GM12892 (cell line): ENCODE data around the gene PLBD2.

Source experiments
- DNase-seq: peaks from one replicate; pipeline ENCODE4 v3.0.0; 2011; ENCODE audit not compliant: insufficient read length
- FAIRE-seq: peaks from 2 replicates; lab custom pipeline; 2011; peaks lifted over from hg19 to GRCh38; lab: Jason Lieb, UNC
- POLR2A ChIP-seq: IDR thresholded peaks from 2 replicates; pipeline ENCODE4 v1.6.1; 2011; ENCODE audit warnings: low read depth, low read length, control low read depth
- POLR2AphosphoS5 ChIP-seq: IDR thresholded peaks from 2 replicates; pipeline ENCODE4 v1.6.1; 2011; ENCODE audit warnings: low read depth, low read length, control low read depth
- TAF1 ChIP-seq: IDR thresholded peaks from 2 replicates; pipeline ENCODE4 v1.6.1; 2011; ENCODE audit warnings: low read depth, mild to moderate bottlenecking, control low read depth, low read length, borderline replicate concordance

PLBD2 gene

DNA sequence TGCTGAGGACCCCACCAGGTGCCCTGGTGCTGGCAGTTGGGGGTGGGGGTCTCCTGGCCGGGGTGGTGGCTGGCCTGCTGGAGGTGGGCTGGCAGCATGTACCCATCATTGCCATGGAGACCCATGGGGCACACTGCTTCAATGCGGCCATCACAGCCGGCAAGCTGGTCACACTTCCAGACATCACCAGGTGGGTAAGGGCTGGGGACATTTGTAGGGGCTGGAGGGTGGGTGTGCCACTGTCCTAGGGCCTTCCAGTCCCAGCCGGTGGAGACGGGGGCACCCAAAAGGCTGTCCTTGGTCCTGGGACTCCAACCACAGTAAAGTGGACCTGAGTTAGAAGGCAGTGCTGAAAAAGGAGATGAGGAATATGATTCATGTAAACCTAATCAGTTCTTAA, 77.0 kb downstream of the PLBD2 start:
- no peak for FAIRE-seq
- no peak for DNase-seq
- TF ChIP-seq POLR2AphosphoS5 (no peak), TAF1 (no peak), POLR2A (no peak)

- FAIRE-seq = no peak
- no peak for TF ChIP-seq POLR2A
- no peak for TF ChIP-seq POLR2AphosphoS5
- no peak for TF ChIP-seq TAF1
- DNase-seq = no peak
Observed at GRCh38 chr12:113436586-113436985, 78.2 kb downstream of the PLBD2 start.

DNA sequence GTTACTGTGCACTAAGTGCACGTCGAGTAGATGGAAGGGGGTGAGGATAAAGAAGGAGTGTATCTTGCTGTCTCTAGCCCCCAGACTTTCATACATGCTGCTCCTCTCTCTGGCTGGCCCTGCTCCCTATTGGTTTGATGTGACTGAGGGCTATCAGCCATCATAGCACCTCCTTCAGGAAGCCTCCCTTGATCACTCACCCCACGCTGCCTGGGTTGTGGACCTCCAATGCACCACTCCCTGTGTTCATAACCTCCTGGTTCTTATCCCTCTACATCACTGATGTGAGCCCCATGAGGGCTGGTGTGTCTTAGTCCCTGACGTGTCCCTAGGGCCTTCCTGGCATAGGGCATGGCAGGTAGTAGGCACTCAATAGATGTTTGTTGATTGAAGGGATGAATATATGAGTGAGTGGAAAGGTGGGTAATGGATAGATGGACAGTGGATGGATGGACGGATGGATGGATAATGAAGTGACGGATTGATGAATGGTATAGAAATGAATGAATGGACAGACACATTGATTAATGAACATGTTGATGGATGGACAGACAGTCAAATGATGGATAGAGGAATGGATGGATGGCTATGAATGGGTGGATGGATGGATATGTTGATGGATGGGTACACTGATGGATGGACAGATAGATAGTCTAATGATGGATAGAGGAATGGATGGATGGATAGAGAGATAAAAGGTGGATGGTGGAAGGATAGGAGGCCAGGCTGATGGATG, 78.8 kb downstream of the PLBD2 start:
- no peak for TF ChIP-seq TAF1
- no peak for TF ChIP-seq POLR2AphosphoS5
- TF ChIP-seq POLR2A = no peak
- FAIRE-seq = no peak
- DNase-seq = no peak

DNA sequence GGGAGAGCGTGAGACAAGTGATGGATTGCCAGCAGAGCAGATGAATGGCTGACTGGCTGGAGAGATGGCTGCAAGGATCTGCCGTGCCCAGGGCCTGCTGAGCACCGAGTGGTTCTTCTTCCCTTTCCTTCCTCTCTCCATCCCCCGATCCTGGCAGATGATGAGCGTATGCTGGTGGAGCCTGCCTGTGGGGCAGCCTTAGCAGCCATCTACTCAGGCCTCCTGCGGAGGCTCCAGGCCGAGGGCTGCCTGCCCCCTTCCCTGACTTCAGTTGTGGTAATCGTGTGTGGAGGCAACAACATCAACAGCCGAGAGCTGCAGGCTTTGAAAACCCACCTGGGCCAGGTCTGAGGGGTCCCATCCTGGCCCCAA, 79.3 kb downstream of the PLBD2 start:
- DNase-seq = no peak
- no peak for FAIRE-seq
- no peak for TF ChIP-seq TAF1
- no peak for TF ChIP-seq POLR2A
- no peak for TF ChIP-seq POLR2AphosphoS5

- TF ChIP-seq POLR2AphosphoS5 (no peak), POLR2A (no peak), TAF1 (no peak)
- FAIRE-seq (no peak), DNase-seq (no peak)
Observed at GRCh38 chr12:113438523-113439300, 80.3 kb downstream of the PLBD2 start.

- no peak for FAIRE-seq
- TF ChIP-seq POLR2A (no peak), POLR2AphosphoS5 (no peak), TAF1 (no peak)
Observed at GRCh38 chr12:113439301-113439597, 80.9 kb downstream of the PLBD2 start.

GRCh38 chr12:113439606-113440030, 81.2 kb downstream of the PLBD2 start:
- no peak for TF ChIP-seq POLR2AphosphoS5
- TF ChIP-seq TAF1 = no peak
- no peak for TF ChIP-seq POLR2A
- no peak for DNase-seq
- FAIRE-seq = no peak

More at GRCh38 chr12:113439301-113439597, 80.9 kb downstream of the PLBD2 start:
- no peak for DNase-seq

GRCh38 chr12:113440336-113440735, 81.9 kb downstream of the PLBD2 start:
- FAIRE-seq (no peak), DNase-seq (no peak)
- TF ChIP-seq POLR2AphosphoS5 = no peak
- no peak for TF ChIP-seq POLR2A
- TF ChIP-seq TAF1 = no peak
